HCT116 (cell line): ENCODE results near the gene CCNE1. TPM values are rescaled to one million over a fixed set of nuclear protein-coding genes. Genes with fewer than 3 reads are reported as not detected.

Experiments used
- ATAC-seq: fragments of 200-7000 bp; cut with Tn5 transposase; 2 replicates; pipeline ENCODE4 v1.9.1; 2020; ENCODE audit warnings: mild to moderate bottlenecking, moderate library complexity
- BruUV-seq: library from RNA; stranded (reverse); fragments of 400-500 nt; replicated peaks from 2 replicates; lab custom pipeline; 2021; lab: Mats Ljungman, UMichigan
- CTCF ChIA-PET: fragments of 300-600 bp; sonication (Branson Sonifier 250); formaldehyde crosslinking; loops from one replicate; lab custom pipeline; 2021; ENCODE audit warnings: antibody characterized with exemption; lab: Charles Lee
- POLR2A ChIA-PET: fragments of 300-600, 350-600 bp; sonication (Branson Sonifier 250); formaldehyde crosslinking; loops from one replicate; lab custom pipeline; 2021; ENCODE audit warnings: antibody characterized with exemption; lab: Charles Lee
- RAD21 ChIA-PET, 2 experiments: fragments of 300-600 bp; sonication (Branson Sonifier 250); formaldehyde crosslinking; loops; one replicate each; lab custom pipeline; 2023; ENCODE audit warnings: low total read pairs in 2 of 2; ENCODE audit not compliant: uncharacterized antibody in 2 of 2, unreplicated experiment in 2 of 2, low non-redundant PET in 1 of 2; lab: Charles Lee
- DNase-seq: peaks from one replicate; pipeline ENCODE4 v3.0.0-alpha.2; 2010; ENCODE audit warnings: low read depth, low spot score
- H2AFZ ChIP-seq: fragments of 200-600 bp; shearing (Covaris generic), sonication (generic); 2 replicates; pipeline ENCODE4 v1.6.1; 2017; ENCODE audit warnings: low read depth, mixed run types, mixed read lengths, antibody characterized with exemption, low read length; ENCODE audit not compliant: poor library complexity, severe bottlenecking
- H3K27ac ChIP-seq: 2 replicates; pipeline ENCODE4 v1.5.1; 2012; ENCODE audit warnings: low read depth, low read length
- H3K27me3 ChIP-seq: fragments of 200-600 bp; sonication (generic); 2 replicates; pipeline ENCODE4 v1.6.1; 2016; ENCODE audit warnings: mixed run types, low read length, mixed read lengths; ENCODE audit not compliant: insufficient read depth
- H3K36me3 ChIP-seq, 2 experiments: fragments of 200-500 bp in 1 of 2; fragments of 200-600 bp in 1 of 2; sonication (Bioruptor generic) in 1 of 2; sonication (generic) in 1 of 2; 2 replicates each; pipeline versions ENCODE4 v1.5.1 to v1.6.1; 2014 to 2016; ENCODE audit warnings: low read length in 2 of 2, inconsistent platforms in 1 of 2, mixed read lengths in 1 of 2, mixed run types in 1 of 2; ENCODE audit not compliant: insufficient read depth in 2 of 2, control insufficient read depth in 1 of 2
- H3K4me1 ChIP-seq, 2 experiments: fragments of 200-600 bp in 1 of 2; sonication (generic) in 1 of 2; 2 replicates each; pipeline versions ENCODE4 v1.5.1 to v1.6.1; 2012 to 2017; ENCODE audit warnings: low read length in 2 of 2, inconsistent platforms in 1 of 2, mild to moderate bottlenecking in 1 of 2, mixed read lengths in 1 of 2, mixed run types in 1 of 2, moderate library complexity in 1 of 2; ENCODE audit not compliant: insufficient read depth in 2 of 2, control insufficient read depth in 1 of 2
- H3K4me2 ChIP-seq: fragments of 200-600 bp; sonication (generic); 2 replicates; pipeline ENCODE4 v1.6.1; 2017; ENCODE audit warnings: mixed run types, low read length, mixed read lengths
- H3K4me3 ChIP-seq, 2 experiments: fragments of 200-600 bp in 1 of 2; sonication (generic) in 1 of 2; replicated peaks in 1 of 2; 2 replicates each; pipeline ENCODE4 v1.5.1; 2011 to 2016; ENCODE audit warnings: low read length in 2 of 2, control low read depth in 1 of 2, low read depth in 1 of 2, mild to moderate bottlenecking in 1 of 2, mixed read lengths in 1 of 2, mixed run types in 1 of 2
- H3K79me2 ChIP-seq: fragments of 200-600 bp; sonication (generic); 2 replicates; pipeline ENCODE4 v1.6.1; 2017; ENCODE audit warnings: mild to moderate bottlenecking, mixed run types, low read length, moderate library complexity, mixed read lengths; ENCODE audit not compliant: insufficient read depth
- H3K9ac ChIP-seq: fragments of 200-600 bp; sonication (generic); 2 replicates; pipeline ENCODE4 v1.6.1; 2016; ENCODE audit warnings: low read length, mixed read lengths
- H3K9me2 ChIP-seq: fragments of 200-600 bp; sonication (generic), shearing (Covaris generic); 2 replicates; pipeline ENCODE4 v1.6.1; 2017; ENCODE audit warnings: mixed run types, mild to moderate bottlenecking, moderate library complexity; ENCODE audit not compliant: insufficient read depth
- H3K9me3 ChIP-seq, 2 experiments: fragments of 200-500 bp in 1 of 2; fragments of 200-600 bp in 1 of 2; sonication (Bioruptor generic) in 1 of 2; sonication (generic) in 1 of 2; 2 replicates each; pipeline ENCODE4 v1.6.1; 2014 to 2017; ENCODE audit warnings: low read length in 2 of 2, mixed read lengths in 2 of 2, inconsistent platforms in 1 of 2, low read depth in 1 of 2, mild to moderate bottlenecking in 1 of 2, mixed run types in 1 of 2, moderate library complexity in 1 of 2; ENCODE audit not compliant: control insufficient read depth in 1 of 2, insufficient read depth in 1 of 2
- H4K20me1 ChIP-seq: fragments of 200-600 bp; sonication (generic), shearing (Covaris generic); 2 replicates; pipeline ENCODE4 v1.6.1; 2017; ENCODE audit warnings: mixed run types, mild to moderate bottlenecking, moderate library complexity; ENCODE audit not compliant: insufficient read depth
- ATF3 ChIP-seq: IDR thresholded peaks from 2 replicates; pipeline ENCODE4 v1.6.1; 2012
- CBX3 ChIP-seq: IDR thresholded peaks from 2 replicates; pipeline ENCODE4 v1.6.1; 2012; ENCODE audit warnings: low read depth
- EGR1 ChIP-seq: IDR thresholded peaks from 2 replicates; pipeline ENCODE4 v1.6.1; 2012; ENCODE audit warnings: low read depth
- RAD21 ChIP-seq: IDR thresholded peaks from 2 replicates; pipeline ENCODE4 v1.6.1; 2012; ENCODE audit warnings: low read depth, mild to moderate bottlenecking
- REST ChIP-seq: IDR thresholded peaks from 2 replicates; pipeline ENCODE4 v1.6.1; 2012; ENCODE audit warnings: low read depth
- SRF ChIP-seq: IDR thresholded peaks from 2 replicates; pipeline ENCODE4 v1.6.1; 2012; ENCODE audit warnings: low read depth
- intact Hi-C: fragments of 100-400 bp; cut with micrococcal nuclease; formaldehyde crosslinking; loops from 2 replicates; pipeline ENCODE4 v1.10.0; 2022
- total RNA-seq: library from RNA; stranded (reverse); gene quantifications from one replicate; pipeline ENCODE4 v1.2.1, GENCODE V29; 2021; ENCODE audit not compliant: unreplicated experiment

The CCNE1 gene
- total RNA-seq, 1 experiment from 2014 or later: 29.3 TPM

- no peak overlapping the region for H3K9ac ChIP-seq
- H3K79me2 ChIP-seq: no peaks in the 10 kb centered on the region
- RAD21 ChIA-PET: no interaction called here
- H3K4me3 ChIP-seq: no peak overlapping the region
- H3K9me3 ChIP-seq: no peaks in the 10 kb centered on the region
- H3K36me3 ChIP-seq: no peaks in the 10 kb centered on the region
- H3K27me3 ChIP-seq: no peaks in the 10 kb centered on the region
- H3K27ac ChIP-seq: no peak overlapping the region
- no TSS peak for BruUV-seq
- DNase-seq (no peak), ATAC-seq (no peak)
- TF ChIP-seq REST (no peak), EGR1 (no peak)
- intact Hi-C loops: loop anchor here (1.0 kb wide), 1 partner anchor 14 kb away; no protein-coding TSS in a partner anchor
- H3K4me1 ChIP-seq: peaks cover 2 to 17% of the 10 kb centered on the region in 2 experiments; a peak in 3 of 4 replicates
- no peak overlapping the region for H3K4me2 ChIP-seq
- POLR2A ChIA-PET: interaction anchor here (1.0 kb wide), 1 partner anchor 14 kb away, joined by 3 read pairs; no protein-coding TSS in a partner anchor
- CTCF ChIA-PET: interaction anchor here (0.6 to 2.5 kb wide), 16 partner anchors 9 to 142 kb away, joined by 3 to 30 read pairs (median 5); no protein-coding TSS in a partner anchor
- no peaks in the 10 kb centered on the region for H3K9me2 ChIP-seq
- no peaks in the 10 kb centered on the region for H4K20me1 ChIP-seq
- no peak overlapping the region for H2AFZ ChIP-seq
Observed at GRCh38 chr19:29858621-29859020, 46.8 kb downstream of the CCNE1 start.

DNA sequence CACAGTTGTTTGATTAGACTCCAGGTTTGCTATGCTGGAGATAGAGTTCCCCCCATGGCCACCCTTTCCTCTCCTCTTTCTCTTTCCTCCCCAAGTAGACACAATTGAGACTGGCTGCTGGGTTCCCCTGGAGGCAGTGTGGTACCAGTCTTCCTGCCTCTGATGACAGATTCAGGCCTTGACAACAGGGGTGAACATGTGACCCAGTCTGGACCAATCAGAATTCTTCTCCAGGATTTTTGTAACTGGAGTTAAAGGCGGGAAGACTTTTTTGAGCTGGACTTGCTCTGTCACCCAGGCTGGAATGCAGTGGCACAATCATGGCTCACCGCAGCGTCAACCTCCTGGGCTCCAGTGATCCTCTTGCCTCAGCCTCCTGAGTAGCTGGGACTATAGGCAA is 48.7 kb downstream of the CCNE1 start:
- Histone ChIP-seq H3K4me2 (no peak overlapping the region), H3K36me3 (no peaks in the 10 kb centered on the region), H3K79me2 (no peaks in the 10 kb centered on the region), H3K9ac (no peak overlapping the region), H3K27ac (no peak overlapping the region), H3K9me3 (no peaks in the 10 kb centered on the region), H3K27me3 (peaks cover 7% of the 10 kb centered on the region; the same call in 1 of the 2 replicates)
- CTCF ChIA-PET: interaction anchor here (1.0 to 1.3 kb wide), 3 partner anchors 12 to 144 kb away, joined by 3 to 7 read pairs (median 3); no protein-coding TSS in a partner anchor
- BruUV-seq: no TSS peak
- RAD21 ChIA-PET: no interaction called here
- intact Hi-C loops: no loop called here
- no peak for TF ChIP-seq RAD21
- no peak for TF ChIP-seq ATF3
- TF ChIP-seq CBX3: no peak
- TF ChIP-seq SRF: no peak
- TF ChIP-seq, all 23 proteins: peak for 0
- peak; percentile 65 for ATAC-seq
- POLR2A ChIA-PET: no interaction called here
- Histone ChIP-seq H3K9me2 (no peaks in the 10 kb centered on the region), H3K4me1 (peaks cover 2 to 9% of the 10 kb centered on the region in 2 experiments; a peak in 3 of 4 replicates), H4K20me1 (no peaks in the 10 kb centered on the region), H3K4me3 (no peak overlapping the region), H2AFZ (peak overlapping the region; percentile 73)
- DNase-seq: peak; percentile 49
